CD8-positive, alpha-beta memory T cell (primary cell): ENCODE measurements around the gene OR5AU1. TPM values are rescaled to one million over a fixed set of nuclear protein-coding genes. Genes with fewer than 3 reads are reported as not detected.

Experiments used
- CTCF ChIA-PET: fragments of 350-600 bp; sonication (Branson Sonifier 250); formaldehyde crosslinking; loops from one replicate; lab custom pipeline; 2021; ENCODE audit warnings: antibody characterized with exemption; lab: Charles Lee
- POLR2A ChIA-PET: fragments of 350-600 bp; sonication (Branson Sonifier 250); formaldehyde crosslinking; loops from one replicate; lab custom pipeline; 2021; ENCODE audit warnings: antibody characterized with exemption; lab: Charles Lee
- DNase-seq, 5 donors: peaks; one replicate each; pipeline versions ENCODE4 v3.0.0 to v3.0.0-alpha.2; 2020 to 2022; ENCODE audit warnings: mixed read lengths in 1 of 5
- H3K27ac ChIP-seq: one replicate; pipeline ENCODE4 v1.7.0; 2013; ENCODE audit warnings: low read depth, mild to moderate bottlenecking, low read length, moderate library complexity
- H3K27me3 ChIP-seq: 2 replicates; pipeline ENCODE4 v1.7.0; 2013; ENCODE audit warnings: low read length, mild to moderate bottlenecking; ENCODE audit not compliant: insufficient read depth, poor library complexity, severe bottlenecking
- H3K36me3 ChIP-seq: 2 replicates; pipeline ENCODE4 v1.7.0; 2013; ENCODE audit warnings: mild to moderate bottlenecking, low read length, moderate library complexity; ENCODE audit not compliant: insufficient read depth
- H3K4me1 ChIP-seq: 2 replicates; pipeline ENCODE4 v1.7.0; 2013; ENCODE audit warnings: mild to moderate bottlenecking, low read length, moderate library complexity; ENCODE audit not compliant: insufficient read depth
- H3K4me3 ChIP-seq: 2 replicates; pipeline ENCODE4 v1.7.0; 2013; ENCODE audit warnings: mild to moderate bottlenecking, low read length
- H3K9me3 ChIP-seq: 2 replicates; pipeline ENCODE4 v1.7.0; 2013; ENCODE audit warnings: mild to moderate bottlenecking, low read length
- H3K27ac Mint-ChIP-seq, 8 donors: one replicate each; pipeline ENCODE4 v1.8.0; 2020 to 2021; ENCODE audit warnings: mixed read lengths in 8 of 8, mild to moderate bottlenecking in 6 of 8, inconsistent platforms in 3 of 8, moderate library complexity in 3 of 8
- H3K27me3 Mint-ChIP-seq, 2 donors: one replicate each; pipeline ENCODE4 v1.8.0; 2020 to 2021; ENCODE audit warnings: mixed read lengths in 2 of 2, mild to moderate bottlenecking in 1 of 2, moderate library complexity in 1 of 2
- H3K36me3 Mint-ChIP-seq, 3 donors: one replicate each; pipeline ENCODE4 v1.8.0; 2020 to 2021; ENCODE audit warnings: mixed read lengths in 3 of 3, inconsistent platforms in 1 of 3, mild to moderate bottlenecking in 1 of 3
- H3K4me1 Mint-ChIP-seq, 3 donors: one replicate each; pipeline ENCODE4 v1.8.0; 2020 to 2021; ENCODE audit warnings: mixed read lengths in 3 of 3, inconsistent platforms in 1 of 3, mild to moderate bottlenecking in 1 of 3
- H3K4me3 Mint-ChIP-seq, 7 donors: one replicate each; pipeline ENCODE4 v1.8.0; 2020 to 2021; ENCODE audit warnings: mixed read lengths in 7 of 7, mild to moderate bottlenecking in 6 of 7, moderate library complexity in 4 of 7, inconsistent platforms in 2 of 7
- H3K9me3 Mint-ChIP-seq, 5 donors: one replicate each; pipeline ENCODE4 v1.8.0; 2020 to 2022; ENCODE audit warnings: mixed read lengths in 5 of 5, mild to moderate bottlenecking in 3 of 5, moderate library complexity in 2 of 5, inconsistent platforms in 1 of 5
- polyA plus RNA-seq: library from polyadenylated mRNA; unstranded; fragments of 300-500 nt; fragmentation: Illumina TruSeq; gene quantifications from one replicate; pipeline ENCODE4 v1.2.3, GENCODE V29; 2021
- total RNA-seq, 2 experiments: library from RNA; stranded (reverse); gene quantifications; one replicate each; pipeline ENCODE4 v1.2.3, GENCODE V29; 2021

Gene OR5AU1
- total RNA-seq (not detected), polyA plus RNA-seq (not detected)

- H3K9me3 ChIP-seq: no peaks in the 10 kb centered on the region
- no peak for DNase-seq
- no peak within 1 kb of the TSS for H3K27ac ChIP-seq
- ChIA-PET POLR2A (interaction anchor here (0.5 kb wide), 1 partner anchor 313 kb away, joined by 6 read pairs; no protein-coding TSS in a partner anchor), CTCF (no interaction called here)
- Mint-ChIP-seq H3K4me3 (no peak within 1 kb of the TSS), H3K27me3 (peaks cover 18 to 55% of the 10 kb centered on the region in 2 donors), H3K9me3 (no peaks in the 10 kb centered on the region), H3K36me3 (peaks cover 0 to 7% (median 0%) of the 10 kb centered on the region in 3 donors), H3K27ac (no peak within 1 kb of the TSS), H3K4me1 (no peaks in the 10 kb centered on the region)
- no peaks in the 10 kb centered on the region for H3K4me1 ChIP-seq
- H3K4me3 ChIP-seq: no peak within 1 kb of the TSS
- no peaks in the 10 kb centered on the region for H3K36me3 ChIP-seq
- H3K27me3 ChIP-seq: no peaks in the 10 kb centered on the region
These were observed at the start of gene OR5AU1 for GRCh38 chr14:21155963-21156362. TSS of gene OR5AU1 (minus strand) at chr14:21156063. CDS start at chr14:21155872, 191 bp downstream.

GRCh38 chr14:21205026-21205677, 49.3 kb upstream of the OR5AU1 start:
- Mint-ChIP-seq H3K4me3 (no peak overlapping the region), H3K9me3 (no peaks in the 10 kb centered on the region), H3K27ac (peak overlapping the region in 1 of 8 donors; percentile 75), H3K36me3 (peaks cover 13 to 53% (median 25%) of the 10 kb centered on the region in 3 donors), H3K27me3 (no peaks in the 10 kb centered on the region), H3K4me1 (peaks cover 33 to 44% (median 42%) of the 10 kb centered on the region in 3 donors)
- ChIA-PET POLR2A (no interaction called here), CTCF (no interaction called here)
- no peak for DNase-seq
- Histone ChIP-seq H3K4me3 (no peak overlapping the region), H3K27me3 (no peaks in the 10 kb centered on the region), H3K27ac (no peak overlapping the region), H3K4me1 (no peaks in the 10 kb centered on the region), H3K9me3 (no peaks in the 10 kb centered on the region), H3K36me3 (peaks cover 25% of the 10 kb centered on the region)

- H3K9me3 Mint-ChIP-seq: no peaks in the 10 kb centered on the region
- Histone ChIP-seq H3K36me3 (peaks cover 17% of the 10 kb centered on the region), H3K27ac (no peak overlapping the region), H3K4me1 (no peaks in the 10 kb centered on the region), H3K27me3 (no peaks in the 10 kb centered on the region), H3K9me3 (no peaks in the 10 kb centered on the region), H3K4me3 (no peak overlapping the region)
- H3K27me3 Mint-ChIP-seq: no peaks in the 10 kb centered on the region
- peaks cover 29 to 37% (median 36%) of the 10 kb centered on the region in 3 donors for H3K4me1 Mint-ChIP-seq
- POLR2A ChIA-PET: no interaction called here
- no peak for DNase-seq
- CTCF ChIA-PET: no interaction called here
- H3K27ac Mint-ChIP-seq: peak overlapping the region in 5 of 8 donors; percentile 29 to 75 (median 48)
- H3K4me3 Mint-ChIP-seq: peak overlapping the region in 1 of 7 donors; percentile 30
- H3K36me3 Mint-ChIP-seq: peaks cover 7 to 45% (median 21%) of the 10 kb centered on the region in 3 donors
These were observed 48.5 kb upstream of the OR5AU1 start for GRCh38 chr14:21204167-21205025.

GRCh38 chr14:21203470-21204166, 47.8 kb upstream of the OR5AU1 start:
- POLR2A ChIA-PET: no interaction called here
- H3K27ac Mint-ChIP-seq: peak overlapping the region; percentile 15 to 87 (median 52)
- no peaks in the 10 kb centered on the region for H3K27me3 ChIP-seq
- H3K36me3 ChIP-seq: peaks cover 11% of the 10 kb centered on the region
- H3K36me3 Mint-ChIP-seq: peaks cover 4 to 39% (median 21%) of the 10 kb centered on the region in 3 donors
- no peak overlapping the region for H3K27ac ChIP-seq
- H3K9me3 ChIP-seq: no peaks in the 10 kb centered on the region
- no peaks in the 10 kb centered on the region for H3K27me3 Mint-ChIP-seq
- no peaks in the 10 kb centered on the region for H3K4me1 ChIP-seq
- no peaks in the 10 kb centered on the region for H3K9me3 Mint-ChIP-seq
- no peak overlapping the region for H3K4me3 ChIP-seq
- H3K4me3 Mint-ChIP-seq: no peak overlapping the region
- CTCF ChIA-PET: interaction anchor here (1.1 kb wide), 1 partner anchor 62 kb away, joined by 3 read pairs; no protein-coding TSS in a partner anchor
- no peak for DNase-seq
- H3K4me1 Mint-ChIP-seq: peaks cover 28 to 38% (median 36%) of the 10 kb centered on the region in 3 donors

GRCh38 chr14:21202463-21203358, 46.8 kb upstream of the OR5AU1 start:
- no peak for DNase-seq
- Histone ChIP-seq H3K4me3 (no peak overlapping the region), H3K9me3 (no peaks in the 10 kb centered on the region), H3K36me3 (peaks cover 2% of the 10 kb centered on the region), H3K27ac (no peak overlapping the region), H3K27me3 (no peaks in the 10 kb centered on the region), H3K4me1 (no peaks in the 10 kb centered on the region)
- CTCF ChIA-PET: interaction anchor here (1.1 kb wide), 1 partner anchor 63 kb away, joined by 3 read pairs; no protein-coding TSS in a partner anchor
- Mint-ChIP-seq H3K27ac (peak overlapping the region in 6 of 8 donors; percentile 2 to 87 (median 36)), H3K27me3 (no peaks in the 10 kb centered on the region), H3K4me3 (no peak overlapping the region), H3K4me1 (peaks cover 25 to 40% (median 37%) of the 10 kb centered on the region in 3 donors), H3K9me3 (no peaks in the 10 kb centered on the region), H3K36me3 (peaks cover 4 to 30% (median 18%) of the 10 kb centered on the region in 3 donors)
- POLR2A ChIA-PET: interaction anchor here (0.7 kb wide), 1 partner anchor 10 kb away, joined by 3 read pairs; no protein-coding TSS in a partner anchor

GRCh38 chr14:21201732-21202462, 46.0 kb upstream of the OR5AU1 start:
- no peaks in the 10 kb centered on the region for H3K9me3 ChIP-seq
- H3K27ac ChIP-seq: no peak overlapping the region
- no peak overlapping the region for H3K4me3 ChIP-seq
- Mint-ChIP-seq H3K36me3 (peaks cover 2 to 21% (median 14%) of the 10 kb centered on the region in 3 donors), H3K27ac (peak overlapping the region in 3 of 8 donors; percentile 6 to 51 (median 25)), H3K27me3 (no peaks in the 10 kb centered on the region), H3K4me3 (no peak overlapping the region), H3K9me3 (no peaks in the 10 kb centered on the region), H3K4me1 (peaks cover 23 to 41% (median 36%) of the 10 kb centered on the region in 3 donors)
- no peaks in the 10 kb centered on the region for H3K27me3 ChIP-seq
- H3K36me3 ChIP-seq: no peaks in the 10 kb centered on the region
- ChIA-PET CTCF (interaction anchor here (0.6 kb wide), 1 partner anchor 25 kb away, joined by 3 read pairs; no protein-coding TSS in a partner anchor), POLR2A (interaction anchor here (0.7 kb wide), 1 partner anchor 9 kb away, joined by 3 read pairs; no protein-coding TSS in a partner anchor)
- no peak for DNase-seq
- H3K4me1 ChIP-seq: no peaks in the 10 kb centered on the region
